ENCODE measurements around the gene GRB14. TPM values are rescaled to one million over a fixed set of nuclear protein-coding genes. Genes with fewer than 3 reads are reported as not detected.

GRB14 gene
- total RNA-seq, 1 experiment from 2014 or later, result 14.9 TPM

DNA sequence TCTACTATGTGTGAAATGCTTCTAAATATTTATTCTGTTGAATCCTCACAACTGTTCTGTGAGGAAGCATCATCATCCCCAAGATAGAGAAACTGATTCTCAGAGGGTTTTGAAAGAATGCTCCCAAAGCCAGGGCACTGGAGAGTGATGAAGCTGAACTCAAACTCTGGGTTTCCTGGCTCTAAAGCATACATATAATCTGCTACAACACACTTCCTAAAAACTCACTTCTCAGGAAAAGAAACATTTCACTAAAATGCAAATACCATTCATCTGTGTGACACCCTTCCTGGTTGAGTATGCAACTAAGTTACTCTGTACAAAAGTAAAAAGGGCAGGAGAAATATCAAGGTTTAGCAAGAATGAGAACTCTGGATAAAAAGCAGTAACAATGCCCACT lies 58.6 kb downstream of the GRB14 start:
- Mint-ChIP-seq H3K9me3 (no peaks in the 10 kb centered on the region), H3K27ac (no peak overlapping the region), H3K4me3 (no peak overlapping the region), H3K36me3 (no peaks in the 10 kb centered on the region), H3K27me3 (ENCODE audit: low read depth) (no peaks in the 10 kb centered on the region), H3K4me1 (peaks cover 7% of the 10 kb centered on the region; the same call in 1 of the 2 replicates)
- ChIA-PET CTCF (no interaction called here), POLR2A (no interaction called here)
- ATAC-seq (no peak), DNase-seq (ENCODE audit: low spot score) (no peak)
- TF ChIP-seq EMX1 (CRISPR knock-in tag; IDR thresholded peaks at IDR 0.05), result no peak
- no peak for TF ChIP-seq E2F4 (CRISPR knock-in tag; IDR thresholded peaks at IDR 0.05; ENCODE audit: borderline replicate concordance, low read depth)
- TF ChIP-seq NFATC4 (CRISPR knock-in tag; IDR thresholded peaks at IDR 0.05), result no peak
- TF ChIP-seq ATF6 (CRISPR knock-in tag; IDR thresholded peaks at IDR 0.05), result no peak
- TF ChIP-seq KAT7 (CRISPR knock-in tag; IDR thresholded peaks at IDR 0.05; ENCODE audit: borderline replicate concordance), result no peak
- no peak for TF ChIP-seq SP1 (CRISPR knock-in tag; conservative IDR thresholded peaks at IDR 0.05)

DNA sequence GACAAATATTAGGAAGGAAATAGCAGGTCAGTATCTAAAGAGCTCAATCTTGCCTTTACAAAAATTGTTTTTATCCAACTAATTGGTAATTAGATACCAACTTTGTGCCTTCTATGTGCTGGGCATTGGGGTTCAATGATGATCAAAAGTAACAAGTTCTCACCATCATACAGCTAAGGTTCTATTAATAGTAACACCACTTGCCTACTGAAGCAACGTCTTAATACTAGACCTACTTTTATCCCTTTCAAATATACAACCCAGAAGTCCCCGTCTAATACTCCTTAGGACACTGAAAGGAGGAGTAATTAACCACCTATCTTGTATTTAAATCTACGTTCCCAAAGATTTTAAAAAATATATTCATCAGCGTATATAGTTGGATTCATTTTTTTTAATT lies 59.3 kb downstream of the GRB14 start:
- no peak for TF ChIP-seq E2F4 (CRISPR knock-in tag; IDR thresholded peaks at IDR 0.05; ENCODE audit: borderline replicate concordance, low read depth)
- no peak for TF ChIP-seq JAZF1 (CRISPR knock-in tag; IDR thresholded peaks at IDR 0.05)
- no peak for TF ChIP-seq KAT7 (CRISPR knock-in tag; IDR thresholded peaks at IDR 0.05; ENCODE audit: borderline replicate concordance)
- no peak for TF ChIP-seq CREM (CRISPR knock-in tag; IDR thresholded peaks at IDR 0.05)
- no peak for TF ChIP-seq CTCF (IDR thresholded peaks at IDR 0.05)
- TF ChIP-seq NR3C1 (CRISPR knock-in tag; conservative IDR thresholded peaks at IDR 0.05; ENCODE audit: low read depth), result no peak
- no peak for TF ChIP-seq ATF6 (CRISPR knock-in tag; IDR thresholded peaks at IDR 0.05)
- TF ChIP-seq RELA (CRISPR knock-in tag; IDR thresholded peaks at IDR 0.05; ENCODE audit: borderline replicate concordance), result no peak
- TF ChIP-seq RORB (CRISPR knock-in tag; IDR thresholded peaks at IDR 0.05), result no peak
- POLR2A ChIA-PET, result no interaction called here
- no peaks in the 10 kb centered on the region for H3K9me3 Mint-ChIP-seq
- H3K27ac Mint-ChIP-seq, result no peak overlapping the region
- no peak overlapping the region for H3K4me3 Mint-ChIP-seq
- no peak for ATAC-seq
- no peaks in the 10 kb centered on the region for H3K36me3 Mint-ChIP-seq
- DNase-seq (ENCODE audit: low spot score), result no peak
- no peaks in the 10 kb centered on the region for H3K27me3 Mint-ChIP-seq (ENCODE audit: low read depth)
- peaks cover 7% of the 10 kb centered on the region; the same call in 1 of the 2 replicates for H3K4me1 Mint-ChIP-seq
- CTCF ChIA-PET, result interaction anchor here (1.2 to 1.7 kb wide), 4 partner anchors 12 to 38 kb away, joined by 3 to 5 read pairs (median 4); no protein-coding TSS in a partner anchor

GRCh38 chr2:164561416-164561815 lies 59.9 kb downstream of the GRB14 start:
- H3K27me3 Mint-ChIP-seq (ENCODE audit: low read depth), result no peaks in the 10 kb centered on the region
- POLR2A ChIA-PET, result no interaction called here
- H3K4me3 Mint-ChIP-seq, result no peak overlapping the region
- CTCF ChIA-PET, result interaction anchor here (1.2 to 1.7 kb wide), 4 partner anchors 13 to 39 kb away, joined by 3 to 5 read pairs (median 4); no protein-coding TSS in a partner anchor
- peaks cover 7% of the 10 kb centered on the region; the same call in 1 of the 2 replicates for H3K4me1 Mint-ChIP-seq
- ATAC-seq, result no peak
- no peaks in the 10 kb centered on the region for H3K9me3 Mint-ChIP-seq
- DNase-seq (ENCODE audit: low spot score), result no peak
- no peaks in the 10 kb centered on the region for H3K36me3 Mint-ChIP-seq
- no peak overlapping the region for H3K27ac Mint-ChIP-seq
- TF ChIP-seq E2F5 (CRISPR knock-in tag; IDR thresholded peaks at IDR 0.05) (no peak), E2F4 (CRISPR knock-in tag; IDR thresholded peaks at IDR 0.05; ENCODE audit: borderline replicate concordance, low read depth) (no peak), SP1 (CRISPR knock-in tag; conservative IDR thresholded peaks at IDR 0.05) (no peak), ZNF263 (CRISPR knock-in tag; IDR thresholded peaks at IDR 0.05; ENCODE audit: low read depth) (no peak), HMGA2 (CRISPR knock-in tag; IDR thresholded peaks at IDR 0.05) (no peak), ELF4 (CRISPR knock-in tag; IDR thresholded peaks at IDR 0.05; ENCODE audit: low read depth) (no peak)
- TF ChIP-seq, protein P1, sequence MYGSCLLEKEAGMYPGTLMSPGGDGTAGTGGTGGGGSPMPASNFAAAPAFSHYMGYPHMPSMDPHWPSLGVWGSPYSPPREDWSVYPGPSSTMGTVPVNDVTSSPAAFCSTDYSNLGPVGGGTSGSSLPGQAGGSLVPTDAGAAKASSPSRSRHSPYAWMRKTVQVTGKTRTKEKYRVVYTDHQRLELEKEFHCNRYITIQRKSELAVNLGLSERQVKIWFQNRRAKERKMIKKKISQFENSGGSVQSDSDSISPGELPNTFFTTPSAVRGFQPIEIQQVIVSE (CRISPR knock-in tag; IDR thresholded peaks at IDR 0.05; ENCODE audit: borderline replicate concordance), result no peak
- TF ChIP-seq, protein P2, sequence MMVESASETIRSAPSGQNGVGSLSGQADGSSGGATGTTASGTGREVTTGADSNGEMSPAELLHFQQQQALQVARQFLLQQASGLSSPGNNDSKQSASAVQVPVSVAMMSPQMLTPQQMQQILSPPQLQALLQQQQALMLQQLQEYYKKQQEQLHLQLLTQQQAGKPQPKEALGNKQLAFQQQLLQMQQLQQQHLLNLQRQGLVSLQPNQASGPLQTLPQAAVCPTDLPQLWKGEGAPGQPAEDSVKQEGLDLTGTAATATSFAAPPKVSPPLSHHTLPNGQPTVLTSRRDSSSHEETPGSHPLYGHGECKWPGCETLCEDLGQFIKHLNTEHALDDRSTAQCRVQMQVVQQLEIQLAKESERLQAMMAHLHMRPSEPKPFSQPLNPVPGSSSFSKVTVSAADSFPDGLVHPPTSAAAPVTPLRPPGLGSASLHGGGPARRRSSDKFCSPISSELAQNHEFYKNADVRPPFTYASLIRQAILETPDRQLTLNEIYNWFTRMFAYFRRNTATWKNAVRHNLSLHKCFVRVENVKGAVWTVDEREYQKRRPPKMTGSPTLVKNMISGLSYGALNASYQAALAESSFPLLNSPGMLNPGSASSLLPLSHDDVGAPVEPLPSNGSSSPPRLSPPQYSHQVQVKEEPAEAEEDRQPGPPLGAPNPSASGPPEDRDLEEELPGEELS (CRISPR knock-in tag; IDR thresholded peaks at IDR 0.05), result no peak
